H1 (cell line): ENCODE results near the gene MCUR1. TPM values are rescaled to one million over a fixed set of nuclear protein-coding genes. Genes with fewer than 3 reads are reported as not detected.

ENCODE experiments used
- BACH1 ChIP-seq: IDR thresholded peaks from 2 replicates; pipeline ENCODE4 v1.6.1; 2012; ENCODE audit warnings: low read length, improper control_type of control experiment
- CTBP2 ChIP-seq: IDR thresholded peaks from 2 replicates; pipeline ENCODE4 v1.7.0; 2011; ENCODE audit warnings: borderline replicate concordance, mild to moderate bottlenecking, moderate library complexity, mixed read lengths, low read length; ENCODE audit not compliant: insufficient read depth, insufficient read length
- RFX5 ChIP-seq: IDR thresholded peaks from 2 replicates; pipeline ENCODE4 v1.6.1; 2011; ENCODE audit warnings: low read depth, low read length, improper control_type of control experiment, borderline replicate concordance
- SIRT6 ChIP-seq: IDR thresholded peaks from one replicate; pipeline ENCODE4 v1.7.1; 2012; ENCODE audit warnings: low read length, inconsistent platforms
- YY1 ChIP-seq: IDR thresholded peaks from 2 replicates; pipeline ENCODE4 v1.6.1; 2011; ENCODE audit warnings: low read depth, mild to moderate bottlenecking, low read length
- polyA plus RNA-seq, 7 experiments: library from polyadenylated mRNA; depleted of rRNA in 3 of 7; stranded (reverse) in 5 of 7; unstranded in 2 of 7; fragments of >200 nt in 5 of 7; fragments of 200-250 nt in 2 of 7; gene quantifications; 1 replicate in 5 of 7; 2 replicates in 1 of 7; 4 replicates in 1 of 7; pipeline versions ENCODE4 v1.2.1 to v1.2.3, GENCODE V29; 2011 to 2013; ENCODE audit warnings: missing spikeins in 2 of 7, mixed read lengths in 2 of 7
- total RNA-seq: library from RNA; stranded (reverse); fragmentation: NEBNext Ultra II Directional; extraction: Animal tissue kit (Norgen Biotek cat#: 25700); gene quantifications from 2 replicates; pipeline ENCODE4 v1.2.1, GENCODE V29; 2021
- TF ChIP-seq, protein P1 (sequence below): IDR thresholded peaks from 2 replicates; pipeline ENCODE4 v1.6.1; 2012; ENCODE audit warnings: inconsistent platforms

Gene MCUR1
- total and polyA plus RNA-seq, 2 of the 8 experiments (the other 6 are each of a cell fraction or from before 2014, with no cell fraction given) = 9.6 to 37.3 TPM

DNA sequence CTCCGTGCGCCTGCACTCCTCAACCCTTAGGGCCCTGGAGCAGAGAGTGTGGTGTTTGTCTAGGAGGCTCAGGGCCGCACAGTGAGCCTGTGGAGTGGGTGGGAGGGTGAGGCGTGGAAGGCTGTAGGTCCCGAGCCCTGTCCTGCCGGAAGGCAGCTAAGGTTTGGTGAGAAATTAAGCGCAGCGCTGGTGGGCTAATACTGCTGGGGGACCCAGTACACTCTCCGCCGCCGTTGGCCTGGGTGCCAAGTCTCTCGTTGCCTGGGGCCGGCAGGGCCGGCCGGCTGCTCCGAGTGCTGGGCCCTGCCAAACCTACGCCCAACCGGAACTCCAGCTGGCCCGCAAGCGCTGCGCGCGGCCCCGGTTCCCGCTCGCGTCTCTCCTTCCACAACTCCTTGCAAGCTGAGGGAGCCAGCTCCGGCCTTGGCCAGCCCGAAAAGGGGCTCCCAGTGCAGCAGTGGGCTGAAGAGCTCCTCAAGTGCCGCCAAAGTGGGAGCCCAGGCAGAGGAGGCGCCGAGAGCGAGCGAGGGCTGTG, 40.4 kb upstream of the MCUR1 start (continued):
- TF ChIP-seq YY1 = no peak
- no peak for TF ChIP-seq RFX5
- TF ChIP-seq, protein P1, sequence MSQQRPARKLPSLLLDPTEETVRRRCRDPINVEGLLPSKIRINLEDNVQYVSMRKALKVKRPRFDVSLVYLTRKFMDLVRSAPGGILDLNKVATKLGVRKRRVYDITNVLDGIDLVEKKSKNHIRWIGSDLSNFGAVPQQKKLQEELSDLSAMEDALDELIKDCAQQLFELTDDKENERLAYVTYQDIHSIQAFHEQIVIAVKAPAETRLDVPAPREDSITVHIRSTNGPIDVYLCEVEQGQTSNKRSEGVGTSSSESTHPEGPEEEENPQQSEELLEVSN = no peak
- TF ChIP-seq SIRT6 = no peak
- TF ChIP-seq BACH1 = no peak
- no peak for TF ChIP-seq CTBP2
